ENCODE results near the gene LRRC41. TPM values are rescaled to one million over a fixed set of nuclear protein-coding genes. Genes with fewer than 3 reads are reported as not detected.

The LRRC41 gene
- total and polyA plus RNA-seq, 7 experiments from 2014 or later: 34.4 to 63.4 (median 40.4) TPM

DNA sequence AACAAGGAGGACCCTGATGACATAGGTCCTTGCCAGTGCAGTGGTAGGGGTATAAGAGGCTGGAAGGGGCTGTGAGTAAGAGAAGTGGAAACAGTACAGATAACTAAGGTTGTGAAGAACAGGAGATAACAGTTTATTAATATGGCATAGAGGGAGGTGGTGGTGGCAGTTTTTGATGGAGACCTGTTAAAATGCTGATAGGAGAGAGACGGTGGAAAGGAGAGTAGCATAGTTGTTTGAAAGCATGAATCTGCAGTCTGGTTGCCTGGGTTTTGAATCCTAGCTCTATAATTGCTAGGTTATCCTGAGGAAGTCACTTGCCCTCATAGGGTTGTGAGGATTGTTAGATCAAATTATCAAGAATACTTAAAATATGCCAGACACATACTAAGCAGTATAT, 19.4 kb downstream of the LRRC41 start:
- H3K27me3 Mint-ChIP-seq: no peaks in the 10 kb centered on the region
- peak overlapping the region in 5 of 9 donors; percentile 4 to 80 (median 36) for H3K27ac Mint-ChIP-seq
- intact Hi-C loops (cut with micrococcal nuclease): loop anchor here in 1 of 2 donors (10.0 kb wide), 1 partner anchor 61 kb away; the partner anchor contains the start of gene NSUN4
- Histone ChIP-seq H3K27me3 (ENCODE audit: control insufficient read depth in 2 of 2, insufficient read depth in 2 of 2, low read length in 2 of 2) (no peaks in the 10 kb centered on the region), H3K9me3 (ENCODE audit: control insufficient read depth in 2 of 3, low read length in 3 of 3) (no peaks in the 10 kb centered on the region), H3K4me1 (ENCODE audit: control insufficient read depth in 2 of 2, insufficient read depth in 2 of 2, low read length in 2 of 2) (no peaks in the 10 kb centered on the region), H3K36me3 (ENCODE audit: control insufficient read depth in 2 of 3, insufficient read depth in 3 of 3, low read length in 3 of 3) (peaks cover 0 to 51% (median 4%) of the 10 kb centered on the region in 3 experiments), H3K27ac (ENCODE audit: low read depth, low read length) (no peak overlapping the region), H3K4me3 (ENCODE audit: low read length) (no peak overlapping the region)
- no peak overlapping the region for H3K4me3 Mint-ChIP-seq
- H3K36me3 Mint-ChIP-seq: peaks cover 3 to 28% (median 7%) of the 10 kb centered on the region in 5 donors
- peaks cover 4 to 33% (median 16%) of the 10 kb centered on the region in 7 donors for H3K4me1 Mint-ChIP-seq
- ChIA-PET CTCF (interaction anchor here (1.2 to 1.5 kb wide), 2 partner anchors 10 to 39 kb away, joined by 3 to 5 read pairs; no protein-coding TSS in a partner anchor), POLR2A (interaction anchor here (1.0 to 1.3 kb wide), 2 partner anchors 14 to 21 kb away, joined by 3 to 4 read pairs; no protein-coding TSS in a partner anchor)
- DNase-seq (no peak), ATAC-seq (no peak)
- no peaks in the 10 kb centered on the region for H3K9me3 Mint-ChIP-seq

DNA sequence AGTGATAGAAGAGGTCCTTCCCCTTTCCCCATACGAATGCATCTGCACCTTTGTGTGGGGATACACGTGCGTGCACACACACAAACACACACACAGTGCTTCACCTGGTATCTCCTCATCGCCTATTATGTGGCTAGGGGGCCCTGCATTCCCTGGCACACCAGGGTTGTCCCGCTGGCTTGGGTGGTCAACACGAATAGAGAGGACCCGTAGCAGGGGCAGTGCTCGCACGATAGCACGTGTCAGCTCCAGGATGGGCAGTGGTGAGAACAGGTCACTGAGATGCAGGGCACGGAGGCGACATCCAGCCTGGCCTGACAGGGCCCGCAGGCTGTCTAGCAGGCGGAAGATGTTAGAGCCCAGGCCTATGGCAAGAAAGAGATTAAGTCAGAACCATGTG, 22.4 kb downstream of the LRRC41 start:
- intact Hi-C loops (cut with micrococcal nuclease): loop anchor here in 1 of 2 donors (10.0 kb wide), 1 partner anchor 64 kb away; the partner anchor contains the start of gene NSUN4
- Histone ChIP-seq H3K4me1 (ENCODE audit: control insufficient read depth in 2 of 2, insufficient read depth in 2 of 2, low read length in 2 of 2) (no peaks in the 10 kb centered on the region), H3K36me3 (ENCODE audit: control insufficient read depth in 2 of 3, insufficient read depth in 3 of 3, low read length in 3 of 3) (peaks cover 0 to 61% (median 4%) of the 10 kb centered on the region in 3 experiments), H3K9me3 (ENCODE audit: control insufficient read depth in 2 of 3, low read length in 3 of 3) (no peaks in the 10 kb centered on the region), H3K27me3 (ENCODE audit: control insufficient read depth in 2 of 2, insufficient read depth in 2 of 2, low read length in 2 of 2) (no peaks in the 10 kb centered on the region), H3K27ac (ENCODE audit: low read depth, low read length) (no peak overlapping the region), H3K4me3 (ENCODE audit: low read length) (no peak overlapping the region)
- peaks cover 3 to 15% (median 5%) of the 10 kb centered on the region in 7 donors for H3K4me1 Mint-ChIP-seq
- no peaks in the 10 kb centered on the region for H3K27me3 Mint-ChIP-seq
- H3K36me3 Mint-ChIP-seq: peaks cover 0 to 29% (median 7%) of the 10 kb centered on the region in 5 donors
- ChIA-PET CTCF (no interaction called here), POLR2A (interaction anchor here (1.1 kb wide), 1 partner anchor 10 kb away, joined by 3 read pairs; no protein-coding TSS in a partner anchor)
- H3K4me3 Mint-ChIP-seq: no peak overlapping the region
- DNase-seq: no peak
- ATAC-seq: no peak
- no peaks in the 10 kb centered on the region for H3K9me3 Mint-ChIP-seq
- H3K27ac Mint-ChIP-seq: peak overlapping the region in 1 of 9 donors; percentile 90

DNA sequence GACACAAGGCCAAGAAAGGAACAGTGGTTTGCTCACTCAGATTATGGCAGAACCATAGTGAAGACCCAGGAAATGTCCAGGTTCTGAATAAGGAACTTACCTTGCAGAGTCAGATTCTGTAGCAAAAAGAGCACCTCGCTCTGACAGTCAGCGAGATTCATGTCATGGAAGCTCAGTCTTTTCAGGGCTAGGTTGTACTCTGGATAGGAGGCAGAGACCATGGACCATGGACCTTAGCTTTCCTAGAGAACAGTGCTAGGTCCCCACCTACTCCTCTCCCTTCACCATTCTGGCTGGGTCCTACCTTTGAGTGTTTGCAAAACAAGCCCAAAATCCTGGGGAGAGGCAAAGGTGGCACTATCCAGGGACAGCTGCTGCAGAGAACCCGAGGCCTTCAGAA, 23.3 kb downstream of the LRRC41 start:
- H3K27ac Mint-ChIP-seq: no peak overlapping the region
- no peak overlapping the region for H3K4me3 Mint-ChIP-seq
- no peaks in the 10 kb centered on the region for H3K9me3 Mint-ChIP-seq
- ATAC-seq: no peak
- H3K9me3 ChIP-seq (ENCODE audit: control insufficient read depth in 2 of 3, low read length in 3 of 3): no peaks in the 10 kb centered on the region
- intact Hi-C loops (cut with micrococcal nuclease): loop anchor here in 1 of 2 donors (10.0 kb wide), 1 partner anchor 65 kb away; the partner anchor contains the start of gene NSUN4
- peaks cover 0 to 35% (median 7%) of the 10 kb centered on the region in 5 donors for H3K36me3 Mint-ChIP-seq
- ChIA-PET CTCF (no interaction called here), POLR2A (interaction anchor here (0.7 kb wide), 1 partner anchor 28 kb away, joined by 3 read pairs; no protein-coding TSS in a partner anchor)
- no peaks in the 10 kb centered on the region for H3K4me1 ChIP-seq (ENCODE audit: control insufficient read depth in 2 of 2, insufficient read depth in 2 of 2, low read length in 2 of 2)
- H3K27me3 ChIP-seq (ENCODE audit: control insufficient read depth in 2 of 2, insufficient read depth in 2 of 2, low read length in 2 of 2): no peaks in the 10 kb centered on the region
- H3K27ac ChIP-seq (ENCODE audit: low read depth, low read length): no peak overlapping the region
- DNase-seq: no peak
- H3K36me3 ChIP-seq (ENCODE audit: control insufficient read depth in 2 of 3, insufficient read depth in 3 of 3, low read length in 3 of 3): peaks cover 0 to 53% (median 4%) of the 10 kb centered on the region in 3 experiments
- H3K27me3 Mint-ChIP-seq: no peaks in the 10 kb centered on the region
- peaks cover 0 to 9% (median 6%) of the 10 kb centered on the region in 7 donors for H3K4me1 Mint-ChIP-seq
- H3K4me3 ChIP-seq (ENCODE audit: low read length): no peak overlapping the region

DNA sequence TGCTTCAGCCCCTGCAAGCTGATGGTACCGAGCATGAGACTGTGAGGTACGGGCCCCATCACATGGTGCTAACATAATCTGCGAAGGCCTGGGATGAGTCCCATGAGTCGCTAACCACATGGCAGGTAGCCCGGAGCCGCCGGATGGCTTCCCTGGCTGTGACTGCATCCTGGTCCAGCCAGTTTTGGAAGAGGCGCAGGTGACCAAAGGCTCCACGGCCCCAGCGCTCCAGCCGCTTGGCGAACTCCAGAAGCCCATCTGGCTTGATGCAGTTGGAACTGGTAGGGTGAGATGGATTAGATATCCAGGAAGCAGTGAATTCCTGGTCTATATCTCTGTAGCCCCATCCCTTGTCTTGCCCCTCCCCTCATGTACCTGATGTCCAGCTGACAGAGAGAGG, 24.6 kb downstream of the LRRC41 start:
- ChIA-PET CTCF (no interaction called here), POLR2A (no interaction called here)
- Mint-ChIP-seq H3K36me3 (peaks cover 0 to 41% (median 7%) of the 10 kb centered on the region in 5 donors), H3K4me3 (no peak overlapping the region), H3K9me3 (no peaks in the 10 kb centered on the region), H3K4me1 (peaks cover 0 to 9% (median 3%) of the 10 kb centered on the region in 7 donors), H3K27ac (no peak overlapping the region), H3K27me3 (no peaks in the 10 kb centered on the region)
- intact Hi-C loops (cut with micrococcal nuclease): no loop called here
- H3K27me3 ChIP-seq (ENCODE audit: control insufficient read depth in 2 of 2, insufficient read depth in 2 of 2, low read length in 2 of 2): no peaks in the 10 kb centered on the region
- no peak overlapping the region for H3K4me3 ChIP-seq (ENCODE audit: low read length)
- no peaks in the 10 kb centered on the region for H3K9me3 ChIP-seq (ENCODE audit: control insufficient read depth in 2 of 3, low read length in 3 of 3)
- H3K27ac ChIP-seq (ENCODE audit: low read depth, low read length): no peak overlapping the region
- DNase-seq (no peak), ATAC-seq (no peak)
- H3K36me3 ChIP-seq (ENCODE audit: control insufficient read depth in 2 of 3, insufficient read depth in 3 of 3, low read length in 3 of 3): peaks cover 0 to 42% (median 0%) of the 10 kb centered on the region in 3 experiments
- H3K4me1 ChIP-seq (ENCODE audit: control insufficient read depth in 2 of 2, insufficient read depth in 2 of 2, low read length in 2 of 2): no peaks in the 10 kb centered on the region

DNA sequence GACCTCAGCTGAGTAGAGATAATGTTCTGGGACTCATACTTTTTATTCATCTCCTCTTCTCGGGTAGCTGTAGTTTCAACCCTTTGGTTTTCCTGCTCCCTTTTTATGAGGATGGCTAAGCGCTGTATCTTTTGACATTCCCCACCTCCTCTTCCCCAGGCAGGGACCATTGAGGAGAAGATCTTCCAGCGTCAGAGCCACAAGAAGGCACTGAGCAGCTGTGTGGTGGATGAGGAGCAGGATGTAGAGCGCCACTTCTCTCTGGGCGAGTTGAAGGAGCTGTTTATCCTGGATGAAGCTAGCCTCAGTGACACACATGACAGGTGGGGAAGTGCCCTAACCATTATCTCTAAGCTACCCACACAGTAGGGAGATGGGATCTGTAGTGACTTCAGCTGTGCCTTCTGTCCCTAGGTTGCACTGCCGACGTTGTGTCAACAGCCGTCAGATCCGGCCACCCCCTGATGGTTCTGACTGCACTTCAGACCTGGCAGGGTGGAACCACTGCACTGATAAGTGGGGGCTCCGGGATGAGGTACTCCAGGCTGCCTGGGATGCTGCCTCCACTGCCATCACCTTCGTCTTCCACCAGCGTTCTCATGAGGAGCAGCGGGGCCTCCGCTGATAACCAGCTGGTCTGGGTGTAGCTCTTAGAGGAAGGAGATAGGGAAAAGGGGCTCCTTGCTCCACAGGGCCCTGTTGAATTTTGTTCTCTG, 25.6 kb downstream of the LRRC41 start:
- intact Hi-C loops (cut with micrococcal nuclease): no loop called here
- H3K4me1 ChIP-seq (ENCODE audit: control insufficient read depth in 2 of 2, insufficient read depth in 2 of 2, low read length in 2 of 2): no peaks in the 10 kb centered on the region
- ATAC-seq: no peak
- no peaks in the 10 kb centered on the region for H3K27me3 Mint-ChIP-seq
- H3K27ac Mint-ChIP-seq: peak overlapping the region in 1 of 9 donors; percentile 20
- no peak overlapping the region for H3K27ac ChIP-seq (ENCODE audit: low read depth, low read length)
- H3K27me3 ChIP-seq (ENCODE audit: control insufficient read depth in 2 of 2, insufficient read depth in 2 of 2, low read length in 2 of 2): no peaks in the 10 kb centered on the region
- no peaks in the 10 kb centered on the region for H3K9me3 Mint-ChIP-seq
- ChIA-PET POLR2A (interaction anchor here (1.0 kb wide), 1 partner anchor 25 kb away, joined by 4 read pairs; no protein-coding TSS in a partner anchor), CTCF (no interaction called here)
- H3K9me3 ChIP-seq (ENCODE audit: control insufficient read depth in 2 of 3, low read length in 3 of 3): no peaks in the 10 kb centered on the region
- peaks cover 0 to 42% (median 0%) of the 10 kb centered on the region in 3 experiments for H3K36me3 ChIP-seq (ENCODE audit: control insufficient read depth in 2 of 3, insufficient read depth in 3 of 3, low read length in 3 of 3)
- no peak for DNase-seq
- H3K4me3 Mint-ChIP-seq: no peak overlapping the region
- no peak overlapping the region for H3K4me3 ChIP-seq (ENCODE audit: low read length)
- peaks cover 0 to 39% (median 0%) of the 10 kb centered on the region in 5 donors for H3K36me3 Mint-ChIP-seq
- H3K4me1 Mint-ChIP-seq: peaks cover 0 to 9% (median 0%) of the 10 kb centered on the region in 7 donors

DNA sequence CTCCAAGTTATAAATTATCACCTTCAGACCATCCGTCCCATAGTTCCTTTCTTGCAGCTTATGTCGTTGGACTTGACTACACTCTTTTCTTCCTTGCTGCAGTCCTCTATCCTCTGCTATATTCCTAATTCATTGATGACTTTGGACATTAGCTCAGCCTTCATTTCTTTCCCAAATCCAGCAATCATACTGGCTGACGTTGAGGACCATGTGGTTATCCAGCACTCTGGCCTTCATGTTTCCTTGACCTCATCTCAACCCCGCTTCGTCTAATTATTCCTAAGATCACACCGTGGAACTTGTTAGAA, 28.4 kb downstream of the LRRC41 start:
- H3K9me3 ChIP-seq (ENCODE audit: control insufficient read depth in 2 of 3, low read length in 3 of 3): no peaks in the 10 kb centered on the region
- H3K4me1 ChIP-seq (ENCODE audit: control insufficient read depth in 2 of 2, insufficient read depth in 2 of 2, low read length in 2 of 2): no peaks in the 10 kb centered on the region
- Mint-ChIP-seq H3K27me3 (no peaks in the 10 kb centered on the region), H3K4me3 (no peak overlapping the region), H3K9me3 (no peaks in the 10 kb centered on the region), H3K36me3 (peaks cover 0 to 31% (median 0%) of the 10 kb centered on the region in 5 donors), H3K4me1 (peaks cover 0 to 9% (median 0%) of the 10 kb centered on the region in 7 donors), H3K27ac (no peak overlapping the region)
- peaks cover 0 to 24% (median 0%) of the 10 kb centered on the region in 3 experiments for H3K36me3 ChIP-seq (ENCODE audit: control insufficient read depth in 2 of 3, insufficient read depth in 3 of 3, low read length in 3 of 3)
- H3K27ac ChIP-seq (ENCODE audit: low read depth, low read length): no peak overlapping the region
- ChIA-PET CTCF (no interaction called here), POLR2A (no interaction called here)
- no peak overlapping the region for H3K4me3 ChIP-seq (ENCODE audit: low read length)
- ATAC-seq (no peak), DNase-seq (no peak)
- intact Hi-C loops (cut with micrococcal nuclease): no loop called here
- no peaks in the 10 kb centered on the region for H3K27me3 ChIP-seq (ENCODE audit: control insufficient read depth in 2 of 2, insufficient read depth in 2 of 2, low read length in 2 of 2)
